GM13976 (cell line): ENCODE data around the gene RASAL1.

Source experiments
- DNase-seq: peaks from one replicate; pipeline ENCODE4 v3.0.0; 2012; ENCODE audit warnings: low spot score
- CTCF ChIP-seq: IDR thresholded peaks from 2 replicates; pipeline ENCODE4 v1.5.1; 2012; ENCODE audit warnings: borderline replicate concordance, mild to moderate bottlenecking; ENCODE audit not compliant: insufficient read depth; ENCODE audit errors: extremely low read depth, missing control alignments, control extremely low read depth
- in situ Hi-C: fragments of 300-500 bp; cut with MboI; formaldehyde crosslinking; loops from one replicate; pipeline ENCODE4 v1.12.0; 2022; ENCODE audit warnings: low sequenced_read_pairs, mixed read lengths, inconsistent platforms; ENCODE audit not compliant: unreplicated experiment

Gene RASAL1

GRCh38 chr12:113155060-113155459 lies 19.5 kb upstream of the RASAL1 start:
- no peak for TF ChIP-seq CTCF
- in situ Hi-C loops: loop anchor here (10.0 kb wide), 1 partner anchor 110 kb away; no protein-coding TSS in a partner anchor
- DNase-seq: no peak

GRCh38 chr12:113154351-113154973 lies 18.9 kb upstream of the RASAL1 start:
- in situ Hi-C loops: loop anchor here (10.0 kb wide), 1 partner anchor 110 kb away; no protein-coding TSS in a partner anchor
- DNase-seq: no peak
- no peak for TF ChIP-seq CTCF

- in situ Hi-C loops: loop anchor here (10.0 kb wide), 1 partner anchor 108 kb away; no protein-coding TSS in a partner anchor
- peak; percentile 87 for DNase-seq
- TF ChIP-seq CTCF: peak; percentile 63
Measured at GRCh38 chr12:113152835-113153814, 17.6 kb upstream of the RASAL1 start.

GRCh38 chr12:113152196-113152834 lies 16.8 kb upstream of the RASAL1 start:
- no peak for DNase-seq
- in situ Hi-C loops: loop anchor here (10.0 kb wide), 1 partner anchor 108 kb away; no protein-coding TSS in a partner anchor

GRCh38 chr12:113151655-113152054 lies 16.1 kb upstream of the RASAL1 start:
- in situ Hi-C loops: loop anchor here (10.0 kb wide), 1 partner anchor 107 kb away; no protein-coding TSS in a partner anchor
- DNase-seq: no peak
- TF ChIP-seq CTCF: no peak

More at GRCh38 chr12:113152196-113152834, 16.8 kb upstream of the RASAL1 start:
- no peak for TF ChIP-seq CTCF
